Keratinocyte (primary cell): ENCODE data around the gene HCFC1.

ENCODE experiments used
- CTCF ChIP-seq, 3 experiments: IDR thresholded peaks in 1 of 3; conservative IDR thresholded peaks in 1 of 3; optimal IDR thresholded peaks in 1 of 3; 2 replicates in 2 of 3; 3 replicates in 1 of 3; pipeline versions ENCODE3 to v1.5.1; 2011; ENCODE audit warnings: low read length in 3 of 3, mild to moderate bottlenecking in 3 of 3, moderate library complexity in 2 of 3, control low read depth in 1 of 3, inconsistent platforms in 1 of 3; ENCODE audit not compliant: insufficient read depth in 2 of 3; ENCODE audit errors: extremely low read depth in 1 of 3
- EZH2 ChIP-seq: IDR thresholded peaks from one replicate; pipeline ENCODE4 v1.6.1; 2012; ENCODE audit warnings: inconsistent platforms, mild to moderate bottlenecking, low read length, moderate library complexity

GRCh38 chrX:153928846-153929245, 42.8 kb downstream of the HCFC1 start:
- TF ChIP-seq CTCF (optimal IDR thresholded peaks at IDR 0.05 in 1 of 3, IDR thresholded peaks at IDR 0.05 in 1 of 3, conservative IDR thresholded peaks at IDR 0.05 in 1 of 3; ENCODE audit: extremely low read depth in 1 of 3, insufficient read depth in 2 of 3, low read length in 3 of 3), result no peak
- TF ChIP-seq EZH2, result no peak
